Large intestine (tissue), 3 donors: ENCODE measurements around the gene MPC2. TPM values are rescaled to one million over a fixed set of nuclear protein-coding genes. Genes with fewer than 3 reads are reported as not detected.
"Not testable (repeated sequence)": the region's sequence is repeated elsewhere in the genome, so short reads cannot be mapped to it uniquely, and the experiment has no call there.

Source experiments
- DNase-seq, 2 donors: peaks; one replicate each; pipeline versions ENCODE4 v3.0.0 to v3.0.0-alpha.2; 2013
- H3K27ac ChIP-seq: one replicate; pipeline ENCODE4 v1.5.1; 2013; ENCODE audit warnings: low read length
- H3K27me3 ChIP-seq: 2 replicates; pipeline ENCODE4 v1.6.1; 2013; ENCODE audit warnings: low read length; ENCODE audit not compliant: control insufficient read depth, insufficient read depth
- H3K36me3 ChIP-seq: 2 replicates; pipeline ENCODE4 v1.6.1; 2013; ENCODE audit warnings: low read length; ENCODE audit not compliant: control insufficient read depth, insufficient read depth
- H3K4me1 ChIP-seq: one replicate; pipeline ENCODE4 v1.6.1; 2013; ENCODE audit warnings: low read length; ENCODE audit not compliant: control insufficient read depth, insufficient read depth
- H3K4me3 ChIP-seq: one replicate; pipeline ENCODE4 v1.5.1; 2013; ENCODE audit warnings: low read length
- H3K9me3 ChIP-seq: one replicate; pipeline ENCODE4 v1.6.1; 2013; ENCODE audit warnings: mild to moderate bottlenecking, low read depth, low read length, moderate library complexity; ENCODE audit not compliant: control insufficient read depth
- WGBS: methylation state at CpG from one replicate; pipeline ENCODE4 v1.1.5; 2013; ENCODE audit warnings: low lambda C conversion rate; ENCODE audit not compliant: insufficient coverage; 5-methylcytosine and 5-hydroxymethylcytosine counted together
- polyA plus RNA-seq: library from polyadenylated mRNA; unstranded; fragments of 120-200 nt; gene quantifications from one replicate; pipeline ENCODE4 v1.2.1, GENCODE V29; 2013

The MPC2 gene
- polyA plus RNA-seq, 1 donor, result 149 TPM

GRCh38 chr1:167909691-167910180, 27.1 kb downstream of the MPC2 start:
- DNase-seq, result no peak
- Histone ChIP-seq H3K27me3 (no peaks in the 10 kb centered on the region), H3K9me3 (no peaks in the 10 kb centered on the region), H3K4me3 (no peak overlapping the region), H3K27ac (no peak overlapping the region), H3K4me1 (no peaks in the 10 kb centered on the region), H3K36me3 (peaks cover 4% of the 10 kb centered on the region)
- WGBS, result no CpG with 5 or more reads among the region's 6 CpGs

DNA sequence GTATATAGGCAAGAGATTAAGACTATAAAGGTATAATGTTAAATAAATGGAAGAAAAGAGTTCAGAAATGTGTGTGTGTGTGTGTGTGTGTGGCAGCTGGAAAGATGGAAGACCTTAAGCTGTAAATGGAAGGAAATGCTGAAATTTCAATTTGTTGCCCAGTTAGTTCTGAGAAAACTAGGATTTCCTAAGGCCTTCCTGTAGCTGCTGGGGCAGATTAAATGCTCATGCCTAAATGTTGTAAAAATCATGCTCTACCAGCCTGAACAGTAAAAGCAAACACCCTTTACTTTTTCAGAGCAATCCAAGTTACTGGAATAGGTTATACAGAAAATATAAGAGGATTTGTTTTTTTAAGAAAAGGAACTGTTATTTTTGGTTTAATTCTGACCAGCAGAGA, 31.2 kb downstream of the MPC2 start:
- DNase-seq, result no peak
- H3K4me3 ChIP-seq, result no peak overlapping the region
- no peaks in the 10 kb centered on the region for H3K9me3 ChIP-seq
- no peak overlapping the region for H3K27ac ChIP-seq
- no peaks in the 10 kb centered on the region for H3K4me1 ChIP-seq
- H3K36me3 ChIP-seq, result no peaks in the 10 kb centered on the region
- H3K27me3 ChIP-seq, result no peaks in the 10 kb centered on the region

- Histone ChIP-seq H3K27me3 (no peaks in the 10 kb centered on the region), H3K27ac (no peak overlapping the region), H3K4me3 (no peak overlapping the region), H3K36me3 (no peaks in the 10 kb centered on the region), H3K4me1 (no peaks in the 10 kb centered on the region), H3K9me3 (no peaks in the 10 kb centered on the region)
- WGBS, result no CpG with 5 or more reads among the region's 3 CpGs
- DNase-seq, result no peak
Observed at GRCh38 chr1:167905182-167905581, 31.7 kb downstream of the MPC2 start.

GRCh38 chr1:167904652-167905130, 32.2 kb downstream of the MPC2 start:
- Histone ChIP-seq H3K9me3 (no peaks in the 10 kb centered on the region), H3K4me3 (no peak overlapping the region), H3K4me1 (no peaks in the 10 kb centered on the region), H3K36me3 (no peaks in the 10 kb centered on the region), H3K27me3 (no peaks in the 10 kb centered on the region), H3K27ac (no peak overlapping the region)
- WGBS, result no CpG with 5 or more reads among the region's 4 CpGs
- no peak for DNase-seq

- H3K4me1 ChIP-seq, result no peaks in the 10 kb centered on the region
- no peak overlapping the region for H3K27ac ChIP-seq
- WGBS, result 100% methylated on average over 2 of the region's 4 CpGs
- H3K27me3 ChIP-seq, result no peaks in the 10 kb centered on the region
- no peaks in the 10 kb centered on the region for H3K36me3 ChIP-seq
- no peaks in the 10 kb centered on the region for H3K9me3 ChIP-seq
- H3K4me3 ChIP-seq, result no peak overlapping the region
- no peak for DNase-seq
Observed at GRCh38 chr1:167900907-167901306, 36.0 kb downstream of the MPC2 start.

DNA sequence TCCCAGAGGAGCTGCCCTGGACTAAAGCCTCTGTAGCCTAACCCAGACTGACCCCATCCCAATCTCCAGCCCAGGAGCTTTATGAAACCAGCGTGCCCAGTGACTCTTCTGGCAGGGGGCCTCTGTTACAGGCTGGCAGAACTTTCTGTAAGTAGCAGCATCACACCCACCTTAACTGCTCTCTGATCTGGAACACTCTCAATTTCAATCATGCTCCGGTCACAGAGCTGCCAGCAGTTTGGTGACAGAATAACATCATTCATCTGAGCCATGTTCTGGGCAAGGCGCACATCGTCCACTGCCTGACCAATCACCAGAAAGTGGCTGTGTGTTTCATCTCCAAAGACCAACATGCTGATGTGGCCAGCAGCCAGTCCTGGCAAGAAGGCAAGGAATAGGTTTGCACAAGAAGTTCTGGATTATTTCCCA, 37.6 kb downstream of the MPC2 start:
- Histone ChIP-seq H3K9me3 (no peaks in the 10 kb centered on the region), H3K27me3 (no peaks in the 10 kb centered on the region), H3K27ac (no peak overlapping the region), H3K36me3 (no peaks in the 10 kb centered on the region), H3K4me3 (no peak overlapping the region), H3K4me1 (no peaks in the 10 kb centered on the region)
- DNase-seq, result no peak
- no CpG with 5 or more reads among the region's 4 CpGs for WGBS

DNA sequence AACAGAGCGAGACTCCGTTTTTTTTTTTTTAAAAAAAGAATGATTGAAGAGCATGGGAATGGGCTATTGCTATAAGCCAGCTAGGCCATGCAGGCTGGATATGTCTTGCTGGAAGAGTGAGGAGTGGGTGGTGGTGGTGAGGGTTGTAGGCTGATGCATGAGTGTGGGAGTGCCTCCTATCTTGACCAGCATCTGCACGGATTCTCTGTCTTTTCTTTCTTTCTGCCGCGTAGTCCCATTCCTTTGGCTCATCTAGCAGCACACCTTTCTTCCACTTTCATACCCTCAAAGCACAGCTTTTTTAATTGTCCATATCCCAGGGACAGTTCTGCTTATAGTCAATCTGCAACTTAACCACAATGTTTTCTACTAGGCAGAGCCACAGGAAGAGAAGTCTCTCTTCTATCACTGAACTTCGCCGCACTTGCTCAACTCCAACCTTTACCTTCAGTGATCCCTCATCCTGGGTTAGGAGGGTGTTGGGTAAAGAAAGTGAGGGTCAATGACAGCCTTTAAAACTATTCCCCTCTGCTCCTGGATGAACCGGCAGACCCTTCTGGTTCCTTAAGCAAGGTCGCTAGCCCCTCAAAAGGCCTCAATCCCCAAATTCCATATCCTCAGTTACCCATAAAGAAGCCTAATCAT, 38.2 kb downstream of the MPC2 start:
- Histone ChIP-seq H3K4me1 (no peaks in the 10 kb centered on the region), H3K4me3 (no peak overlapping the region), H3K27me3 (no peaks in the 10 kb centered on the region), H3K27ac (no peak overlapping the region), H3K36me3 (no peaks in the 10 kb centered on the region), H3K9me3 (no peaks in the 10 kb centered on the region)
- WGBS, result 100% methylated on average over 2 of the region's 9 CpGs
- DNase-seq, result no peak

- no peak overlapping the region for H3K4me3 ChIP-seq
- H3K27me3 ChIP-seq, result no peaks in the 10 kb centered on the region
- H3K9me3 ChIP-seq, result no peaks in the 10 kb centered on the region
- H3K36me3 ChIP-seq, result no peaks in the 10 kb centered on the region
- DNase-seq, result no peak
- H3K27ac ChIP-seq, result no peak overlapping the region
- 100% methylated on average over 1 of the region's 2 CpGs for WGBS
- no peaks in the 10 kb centered on the region for H3K4me1 ChIP-seq
Observed at GRCh38 chr1:167893798-167894197, 43.1 kb downstream of the MPC2 start.

- H3K27ac ChIP-seq, result no peak overlapping the region
- no peaks in the 10 kb centered on the region for H3K27me3 ChIP-seq
- no peak overlapping the region for H3K4me3 ChIP-seq
- no peak for DNase-seq
- no peaks in the 10 kb centered on the region for H3K4me1 ChIP-seq
- no peaks in the 10 kb centered on the region for H3K36me3 ChIP-seq
- no peaks in the 10 kb centered on the region for H3K9me3 ChIP-seq
Observed at GRCh38 chr1:167890400-167890799, 46.5 kb downstream of the MPC2 start.

GRCh38 chr1:167887187-167887586, 49.7 kb downstream of the MPC2 start:
- not testable (repeated sequence) for H3K27ac ChIP-seq, H3K36me3 ChIP-seq, H3K9me3 ChIP-seq, H3K4me3 ChIP-seq, H3K4me1 ChIP-seq, DNase-seq, H3K27me3 ChIP-seq
- WGBS, result no CpG with 5 or more reads among the region's 2 CpGs

DNA sequence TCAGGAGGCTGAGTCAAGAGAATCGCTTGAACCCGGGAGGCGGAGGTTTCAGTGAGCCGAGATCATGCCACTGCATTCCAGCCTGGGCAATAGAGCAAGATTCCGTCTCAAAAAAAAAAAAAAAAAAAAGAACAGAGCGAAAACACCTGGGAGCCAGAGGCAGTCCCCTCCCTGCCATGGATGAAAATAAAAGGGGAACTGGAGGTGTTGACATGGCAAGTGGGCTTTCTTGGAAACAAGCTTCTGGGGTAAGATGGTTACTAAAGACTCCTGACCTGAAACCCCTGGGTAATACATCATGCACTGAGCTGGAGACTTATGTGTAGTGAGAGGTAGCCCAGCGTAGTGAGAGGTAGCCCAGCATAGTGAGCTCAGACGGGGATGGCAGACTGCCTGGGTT, 54.5 kb downstream of the MPC2 start:
- no peak for DNase-seq
- H3K4me1 ChIP-seq, result no peaks in the 10 kb centered on the region
- H3K27ac ChIP-seq, result no peak overlapping the region
- WGBS, result no CpG with 5 or more reads among the region's 8 CpGs
- no peaks in the 10 kb centered on the region for H3K9me3 ChIP-seq
- no peaks in the 10 kb centered on the region for H3K27me3 ChIP-seq
- no peak overlapping the region for H3K4me3 ChIP-seq
- no peaks in the 10 kb centered on the region for H3K36me3 ChIP-seq
